ENCODE results near the gene SLAMF1.
"Not testable (repeated sequence)": the region's sequence is repeated elsewhere in the genome, so short reads cannot be mapped to it uniquely, and the experiment has no call there.

Gene SLAMF1

GRCh38 chr1:160646711-160647328, at the start of gene SLAMF1:
Gene SLAMF1 (minus strand): TSS chr1:160647044. CDS start chr1:160646945, 99 bp downstream.
- DNase-seq: no peak

- DNase-seq: not testable (repeated sequence)
These were observed 45.5 kb upstream of the SLAMF1 start for GRCh38 chr1:160692390-160692789.

GRCh38 chr1:160685266-160685665, 38.4 kb upstream of the SLAMF1 start:
- no peak for DNase-seq

GRCh38 chr1:160682983-160683865, 36.4 kb upstream of the SLAMF1 start:
- DNase-seq: no peak

- no peak for DNase-seq
These were observed 35.0 kb upstream of the SLAMF1 start for GRCh38 chr1:160681891-160682140.

- DNase-seq: peak; percentile 9
These were observed 34.4 kb upstream of the SLAMF1 start for GRCh38 chr1:160681066-160681890.

- no peak for DNase-seq
These were observed 33.6 kb upstream of the SLAMF1 start for GRCh38 chr1:160680399-160680798.

- DNase-seq: no peak
These were observed 33.0 kb upstream of the SLAMF1 start for GRCh38 chr1:160679893-160680292.

GRCh38 chr1:160676869-160677597, 30.2 kb upstream of the SLAMF1 start:
- DNase-seq: no peak

GRCh38 chr1:160675641-160676410, 29.0 kb upstream of the SLAMF1 start:
- DNase-seq: peak; percentile 8

- no peak for DNase-seq
These were observed 27.6 kb upstream of the SLAMF1 start for GRCh38 chr1:160674415-160674814.

- DNase-seq: no peak
These were observed 26.2 kb upstream of the SLAMF1 start for GRCh38 chr1:160672789-160673695.

- no peak for DNase-seq
These were observed 25.0 kb upstream of the SLAMF1 start for GRCh38 chr1:160671603-160672517.

GRCh38 chr1:160670701-160671100, 23.9 kb upstream of the SLAMF1 start:
- DNase-seq: no peak

- DNase-seq: no peak
These were observed 23.0 kb upstream of the SLAMF1 start for GRCh38 chr1:160669802-160670201.

- no peak for DNase-seq
These were observed 22.4 kb upstream of the SLAMF1 start for GRCh38 chr1:160669276-160669675.

- DNase-seq: no peak
These were observed 21.1 kb upstream of the SLAMF1 start for GRCh38 chr1:160667896-160668295.

- no peak for DNase-seq
These were observed 19.2 kb upstream of the SLAMF1 start for GRCh38 chr1:160666079-160666442.

GRCh38 chr1:160665330-160666078, 18.7 kb upstream of the SLAMF1 start:
- no peak for DNase-seq

All from COR-L47 (cell line).